Measurements from ENCODE around the gene TNFRSF21.

DNA sequence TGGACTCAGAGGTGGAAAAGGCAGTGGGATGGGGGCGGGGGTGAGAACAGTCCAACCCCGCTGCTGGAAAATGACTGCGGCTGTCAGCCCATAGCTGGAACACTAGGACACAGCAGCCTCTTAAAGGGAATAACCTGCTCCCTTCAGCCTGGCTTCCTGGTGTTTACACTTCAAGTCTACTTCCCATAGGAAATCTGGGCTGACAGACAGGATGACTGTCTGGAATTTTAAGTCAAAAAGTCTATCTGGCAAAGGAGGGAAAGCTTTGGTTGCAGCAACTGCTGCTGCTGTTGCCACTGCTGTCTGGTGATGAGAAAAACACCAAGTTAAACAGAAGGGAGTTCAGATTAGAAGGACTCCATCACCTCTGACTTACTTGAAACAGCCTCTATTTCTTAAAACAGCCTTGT lies 44.9 kb downstream of the TNFRSF21 start:
- TF ChIP-seq, protein P1, sequence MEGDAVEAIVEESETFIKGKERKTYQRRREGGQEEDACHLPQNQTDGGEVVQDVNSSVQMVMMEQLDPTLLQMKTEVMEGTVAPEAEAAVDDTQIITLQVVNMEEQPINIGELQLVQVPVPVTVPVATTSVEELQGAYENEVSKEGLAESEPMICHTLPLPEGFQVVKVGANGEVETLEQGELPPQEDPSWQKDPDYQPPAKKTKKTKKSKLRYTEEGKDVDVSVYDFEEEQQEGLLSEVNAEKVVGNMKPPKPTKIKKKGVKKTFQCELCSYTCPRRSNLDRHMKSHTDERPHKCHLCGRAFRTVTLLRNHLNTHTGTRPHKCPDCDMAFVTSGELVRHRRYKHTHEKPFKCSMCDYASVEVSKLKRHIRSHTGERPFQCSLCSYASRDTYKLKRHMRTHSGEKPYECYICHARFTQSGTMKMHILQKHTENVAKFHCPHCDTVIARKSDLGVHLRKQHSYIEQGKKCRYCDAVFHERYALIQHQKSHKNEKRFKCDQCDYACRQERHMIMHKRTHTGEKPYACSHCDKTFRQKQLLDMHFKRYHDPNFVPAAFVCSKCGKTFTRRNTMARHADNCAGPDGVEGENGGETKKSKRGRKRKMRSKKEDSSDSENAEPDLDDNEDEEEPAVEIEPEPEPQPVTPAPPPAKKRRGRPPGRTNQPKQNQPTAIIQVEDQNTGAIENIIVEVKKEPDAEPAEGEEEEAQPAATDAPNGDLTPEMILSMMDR (conservative IDR thresholded peaks at IDR 0.05; ENCODE audit: low read depth, low read length), result no peak
- TF ChIP-seq EZH2phosphoT487 (IDR thresholded peaks at IDR 0.05; ENCODE audit: borderline replicate concordance, low read length), result no peak
- TF ChIP-seq EZH2 (IDR thresholded peaks at IDR 0.05; ENCODE audit: low read length, unreplicated experiment), result no peak
